Esophagus muscularis mucosa (tissue), 4 donors: Measurements from ENCODE around the gene SLC2A2.

Source experiments
- CTCF ChIP-seq, 3 experiments: fragments of 200-600 bp in 2 of 3; fragments of 450-650 bp in 1 of 3; sonication (generic) in 2 of 3; IDR thresholded peaks; one replicate each; pipeline ENCODE4 v1.5.1; 2017 to 2019; ENCODE audit warnings: antibody characterized with exemption in 3 of 3, mild to moderate bottlenecking in 2 of 3, moderate library complexity in 1 of 3
- EP300 ChIP-seq: sonication (generic); formaldehyde crosslinking; IDR thresholded peaks from one replicate; pipeline ENCODE4 v1.6.1; 2017; ENCODE audit warnings: antibody characterized with exemption
- POLR2A ChIP-seq: fragments of 450-650 bp; IDR thresholded peaks from one replicate; pipeline ENCODE4 v1.6.1; 2017; ENCODE audit warnings: antibody characterized with exemption, moderate library complexity, mild to moderate bottlenecking, low read depth
- POLR2AphosphoS5 ChIP-seq, 2 donors: sonication (generic); formaldehyde crosslinking; IDR thresholded peaks; one replicate each; pipeline ENCODE4 v1.6.1; 2017; ENCODE audit warnings: antibody characterized with exemption in 2 of 2

DNA sequence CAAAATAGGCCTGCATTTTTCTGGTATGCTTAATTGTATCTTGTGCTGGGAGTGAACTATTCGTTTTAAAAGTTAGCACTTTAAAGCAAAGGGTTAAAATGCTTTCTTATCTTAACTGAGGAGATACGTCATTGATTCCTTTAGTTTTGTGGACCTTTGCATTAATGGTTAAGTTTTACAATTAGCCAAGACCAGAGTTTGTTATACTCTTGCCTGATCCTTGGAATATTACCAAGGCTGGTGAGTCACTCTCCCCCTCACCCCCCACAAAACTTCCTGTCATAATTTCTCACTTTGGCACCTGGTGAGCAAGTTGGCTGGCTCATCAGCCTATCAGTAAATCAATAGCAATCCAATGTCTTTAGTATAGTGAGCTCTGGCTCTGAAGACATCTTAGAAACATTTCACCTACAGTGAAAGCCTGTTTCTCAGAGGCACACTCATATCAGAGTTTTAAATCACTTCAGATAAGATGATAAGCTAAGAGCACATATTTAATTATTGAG, 26.7 kb downstream of the SLC2A2 start:
- TF ChIP-seq POLR2AphosphoS5 (IDR thresholded peaks at IDR 0.05) = no peak
- no peak for TF ChIP-seq CTCF (IDR thresholded peaks at IDR 0.05)
- TF ChIP-seq POLR2A = no peak
- TF ChIP-seq EP300 = no peak
